ENCODE measurements around the gene AP2S1.
"Not testable (repeated sequence)": the region's sequence is repeated elsewhere in the genome, so short reads cannot be mapped to it uniquely, and the experiment has no call there.

AP2S1 gene

GRCh38 chr19:46806656-46807055, 44.0 kb downstream of the AP2S1 start:
- DNase-seq (ENCODE audit: low read depth in 2 of 2), result no peak

GRCh38 chr19:46804432-46804831, 46.2 kb downstream of the AP2S1 start:
- not testable (repeated sequence) for DNase-seq (ENCODE audit: low read depth in 2 of 2)

GRCh38 chr19:46803555-46803954, 47.1 kb downstream of the AP2S1 start:
- DNase-seq (ENCODE audit: low read depth in 2 of 2), result no peak

GRCh38 chr19:46802152-46802551, 48.5 kb downstream of the AP2S1 start:
- no peak for DNase-seq (ENCODE audit: low read depth in 2 of 2)

GRCh38 chr19:46798713-46799112, 51.9 kb downstream of the AP2S1 start:
- DNase-seq (ENCODE audit: low read depth in 2 of 2), result no peak

- DNase-seq (ENCODE audit: low read depth in 2 of 2), result no peak
Measured at GRCh38 chr19:46797881-46798280, 52.8 kb downstream of the AP2S1 start.

GRCh38 chr19:46791944-46792343, 58.7 kb downstream of the AP2S1 start:
- DNase-seq (ENCODE audit: low read depth in 2 of 2), result no peak

GRCh38 chr19:46789371-46789770, 61.3 kb downstream of the AP2S1 start:
- DNase-seq (ENCODE audit: low read depth in 2 of 2), result no peak

- DNase-seq (ENCODE audit: low read depth in 2 of 2), result no peak
Measured at GRCh38 chr19:46788968-46789338, 61.7 kb downstream of the AP2S1 start.

GRCh38 chr19:46788262-46788967, 62.2 kb downstream of the AP2S1 start, which contains the start of gene SLC1A5:
Gene SLC1A5, minus strand, starts transcription at chr19:46788594. Its CDS starts 629 bp downstream, at chr19:46787965.
- DNase-seq (ENCODE audit: low read depth in 2 of 2), result peak; percentile 95 to 96

Data from fibroblast of skin of left quadriceps (primary cell).